Pulmonary artery endothelial cell (primary cell): ENCODE measurements around the gene SEC63. TPM values are rescaled to one million over a fixed set of nuclear protein-coding genes. Genes with fewer than 3 reads are reported as not detected.
"Not testable (repeated sequence)": the region's sequence is repeated elsewhere in the genome, so short reads cannot be mapped to it uniquely, and the experiment has no call there.

ENCODE experiments used
- DNase-seq: peaks from one replicate; pipeline ENCODE4 v3.0.0-alpha.2; 2011; ENCODE audit warnings: low read depth, low spot score
- total RNA-seq: library from RNA; depleted of rRNA; stranded (reverse); fragments of >200 nt; gene quantifications from 2 replicates; pipeline ENCODE4 v1.2.3, GENCODE V29; 2014

SEC63 gene
- total RNA-seq, 1 donor from 2014 or later = 16.4 TPM

DNA sequence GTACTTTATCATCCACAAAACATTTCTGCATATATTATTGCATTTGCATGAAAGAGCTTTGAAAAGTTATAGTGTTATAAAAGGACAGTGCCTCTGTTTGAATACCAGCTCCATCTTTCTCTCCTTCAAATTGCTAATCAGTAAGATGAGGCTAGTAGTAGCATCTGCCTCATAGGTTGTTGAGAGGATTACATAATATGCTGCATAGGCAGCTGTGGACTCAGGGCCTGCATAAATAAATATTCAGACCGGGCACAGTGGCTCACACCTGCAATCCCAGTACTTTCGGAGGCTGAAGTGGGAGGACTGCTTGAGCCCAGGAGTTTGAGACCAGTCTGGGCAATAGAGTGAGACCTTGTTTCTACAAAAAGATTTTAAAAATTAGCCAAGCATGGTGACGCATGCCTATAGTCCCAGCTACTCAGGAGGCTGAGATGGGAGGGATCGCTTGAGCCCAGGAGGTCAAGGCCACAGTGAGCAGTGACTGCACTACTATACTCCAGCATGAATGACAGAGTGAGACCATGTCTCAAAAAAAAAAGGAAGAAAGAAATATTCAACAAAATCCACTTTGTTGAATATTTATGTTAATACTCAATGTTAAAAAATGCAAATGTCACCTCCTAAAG is 18.3 kb upstream of the SEC63 start:
- no peak for DNase-seq

DNA sequence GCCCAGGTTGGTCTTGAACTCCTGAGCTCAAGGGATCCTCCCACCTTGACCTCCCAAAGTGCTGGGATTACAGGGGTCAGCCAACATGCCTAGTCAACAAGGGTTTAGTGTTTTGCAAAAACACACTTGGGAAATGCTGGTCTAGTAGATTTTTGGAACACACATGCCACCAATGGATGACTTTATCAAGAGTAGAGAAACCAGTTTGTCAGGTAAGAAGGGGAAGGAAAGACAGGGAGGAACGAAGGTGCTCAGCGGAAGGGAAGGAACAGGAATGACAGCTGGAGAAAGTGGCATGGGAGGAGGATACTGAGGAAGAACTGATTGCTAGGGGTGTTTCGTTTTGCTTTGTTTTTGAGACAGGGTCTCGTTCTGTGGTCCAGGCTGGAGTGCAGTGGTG is 15.6 kb upstream of the SEC63 start:
- DNase-seq = no peak

DNA sequence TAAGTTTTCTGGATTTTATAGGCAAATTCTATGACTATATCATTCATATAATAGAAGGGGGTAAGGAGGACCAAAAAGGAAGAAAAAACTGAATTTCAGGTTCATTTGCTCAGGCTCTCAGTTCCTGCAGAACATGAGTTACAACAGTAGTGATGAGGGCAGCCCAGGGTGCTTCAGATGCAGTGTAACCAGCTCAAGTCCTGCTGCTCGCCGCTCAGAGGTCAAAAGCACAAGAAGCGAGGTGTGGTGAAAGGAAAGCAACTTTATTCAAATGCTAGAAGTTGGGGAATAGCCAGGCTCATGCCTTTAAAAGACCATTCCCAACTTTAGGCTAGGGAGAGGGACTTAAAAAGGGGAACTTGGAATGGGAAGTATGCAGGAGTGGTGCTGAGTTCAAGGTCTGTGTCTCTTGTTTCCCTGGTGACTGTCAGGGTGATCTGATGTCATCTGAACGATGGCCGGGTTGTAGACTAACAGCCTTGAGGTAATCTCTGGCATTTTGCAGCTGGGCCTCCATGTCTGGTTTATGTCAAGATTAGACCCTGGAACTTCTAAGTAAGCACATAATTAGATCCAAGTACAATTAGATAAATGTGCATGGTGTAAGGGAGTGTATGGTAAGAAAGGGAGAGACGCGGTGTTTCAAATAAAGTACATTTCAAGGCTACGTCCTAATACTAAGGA is 14.5 kb upstream of the SEC63 start:
- no peak for DNase-seq

DNA sequence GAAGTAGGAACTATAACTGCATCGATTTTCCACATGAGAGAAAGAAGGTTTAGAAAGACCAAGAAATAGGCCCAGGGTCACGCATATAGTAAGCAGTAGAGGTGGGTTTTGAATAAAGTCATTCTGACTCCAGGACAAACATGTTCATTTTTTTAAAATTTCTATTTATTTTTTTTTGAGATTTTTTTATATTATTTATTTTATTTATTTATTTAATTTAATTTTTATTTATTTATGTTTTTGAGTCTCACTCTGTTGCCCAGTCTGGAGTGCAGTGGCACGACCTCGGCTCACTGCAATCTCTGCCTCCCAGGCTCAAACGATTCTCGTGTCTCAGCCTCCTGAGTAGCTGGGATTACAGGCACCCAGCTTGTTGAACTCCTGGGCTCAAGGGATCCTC is 13.2 kb upstream of the SEC63 start:
- DNase-seq = no peak

DNA sequence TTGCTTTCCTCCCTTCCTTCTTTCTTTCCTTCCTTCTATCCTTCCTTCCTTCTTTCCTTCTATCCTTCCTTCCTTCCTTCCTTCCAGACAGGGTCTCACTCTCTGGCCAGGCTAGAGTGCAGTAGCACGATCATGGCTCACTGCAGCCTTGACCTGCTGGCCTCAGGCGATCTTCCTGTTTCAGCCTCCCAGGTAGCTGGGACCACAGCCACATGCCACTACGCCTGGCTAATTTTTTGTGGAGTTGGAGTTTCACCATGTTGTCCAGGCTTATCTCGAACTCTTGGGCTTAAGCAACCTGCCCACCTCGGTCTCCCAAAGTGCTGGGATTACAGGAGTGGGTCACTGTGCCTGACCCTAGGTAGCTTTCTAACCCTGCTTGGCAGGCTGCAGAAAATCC is 12.2 kb upstream of the SEC63 start:
- no peak for DNase-seq

DNA sequence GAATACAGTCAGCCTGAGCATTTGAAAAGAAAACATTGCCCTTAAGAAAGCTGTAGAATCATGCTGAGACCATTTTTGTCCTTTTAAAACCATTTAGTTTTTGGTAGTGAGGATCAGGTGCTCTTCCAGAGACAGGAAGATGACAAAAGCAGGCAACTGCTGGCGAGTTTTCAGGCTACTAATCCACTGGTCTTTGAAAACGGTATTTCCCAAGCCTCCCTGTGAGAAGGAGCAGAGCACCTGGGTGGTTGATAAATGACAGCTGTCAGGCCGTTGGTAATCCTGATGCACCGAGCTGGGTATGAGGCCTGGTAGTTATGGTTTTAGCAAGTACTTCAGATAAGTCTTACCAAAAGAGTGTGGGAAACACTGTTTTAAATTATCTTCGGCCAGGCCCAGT is 10.1 kb upstream of the SEC63 start:
- no peak for DNase-seq

DNA sequence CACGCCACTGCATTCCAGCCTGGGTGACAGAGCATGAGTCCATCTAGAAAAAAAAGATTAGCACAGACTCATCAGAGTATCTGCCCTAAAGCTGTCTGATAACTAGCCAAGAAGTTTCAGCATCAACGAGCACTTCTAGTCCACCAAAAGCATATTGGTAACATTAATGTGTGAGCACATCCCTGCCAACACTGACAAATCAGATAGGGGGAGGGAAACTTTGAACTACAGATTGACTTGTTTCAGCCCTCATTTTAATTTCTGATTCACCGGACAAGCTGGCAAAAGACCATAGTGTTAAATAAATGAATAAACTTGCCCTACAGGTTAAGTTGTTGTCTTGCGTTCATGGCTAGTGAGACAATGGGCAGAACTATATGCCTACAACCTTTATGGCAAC is 7.7 kb upstream of the SEC63 start:
- no peak for DNase-seq

DNA sequence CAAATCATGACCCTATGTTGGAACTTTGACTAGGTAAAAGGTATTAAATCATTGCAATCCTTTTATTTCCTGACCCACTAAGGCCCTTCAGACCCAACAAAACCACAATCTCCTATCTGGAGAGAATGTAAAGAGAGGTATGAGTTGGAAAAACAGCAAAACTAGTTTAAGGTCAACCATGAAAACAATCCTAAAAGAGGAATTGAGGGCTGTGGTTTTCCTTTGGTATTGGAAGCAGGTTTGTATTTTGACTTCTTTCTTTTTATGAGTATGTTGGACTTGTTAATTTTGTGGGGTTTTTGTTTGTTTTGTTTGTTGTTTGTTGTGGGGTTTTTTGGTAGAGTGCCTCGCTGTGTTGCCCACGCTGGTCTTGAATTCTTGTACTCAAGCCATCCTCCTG is 4.7 kb upstream of the SEC63 start:
- DNase-seq = no peak

DNA sequence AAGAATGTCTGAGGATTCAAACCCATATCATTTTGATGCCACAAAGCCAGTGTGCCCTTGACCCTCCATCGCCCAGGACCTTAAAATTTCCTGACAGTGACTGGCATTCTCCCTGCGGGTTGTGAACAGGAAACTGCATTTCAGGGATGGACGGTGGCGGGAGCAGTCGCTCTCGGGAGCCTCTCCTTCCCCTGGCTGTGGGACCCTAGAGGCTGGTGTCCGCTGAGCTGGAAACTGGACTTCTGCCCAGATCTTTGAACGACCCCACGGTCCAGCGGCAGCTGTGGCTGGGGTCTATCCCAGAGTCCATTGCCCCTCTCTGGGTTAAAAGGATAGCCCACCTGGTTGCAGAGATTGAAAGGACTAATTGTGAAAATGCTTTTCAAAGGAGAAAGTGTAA is 1.4 kb upstream of the SEC63 start:
- no peak for DNase-seq

DNA sequence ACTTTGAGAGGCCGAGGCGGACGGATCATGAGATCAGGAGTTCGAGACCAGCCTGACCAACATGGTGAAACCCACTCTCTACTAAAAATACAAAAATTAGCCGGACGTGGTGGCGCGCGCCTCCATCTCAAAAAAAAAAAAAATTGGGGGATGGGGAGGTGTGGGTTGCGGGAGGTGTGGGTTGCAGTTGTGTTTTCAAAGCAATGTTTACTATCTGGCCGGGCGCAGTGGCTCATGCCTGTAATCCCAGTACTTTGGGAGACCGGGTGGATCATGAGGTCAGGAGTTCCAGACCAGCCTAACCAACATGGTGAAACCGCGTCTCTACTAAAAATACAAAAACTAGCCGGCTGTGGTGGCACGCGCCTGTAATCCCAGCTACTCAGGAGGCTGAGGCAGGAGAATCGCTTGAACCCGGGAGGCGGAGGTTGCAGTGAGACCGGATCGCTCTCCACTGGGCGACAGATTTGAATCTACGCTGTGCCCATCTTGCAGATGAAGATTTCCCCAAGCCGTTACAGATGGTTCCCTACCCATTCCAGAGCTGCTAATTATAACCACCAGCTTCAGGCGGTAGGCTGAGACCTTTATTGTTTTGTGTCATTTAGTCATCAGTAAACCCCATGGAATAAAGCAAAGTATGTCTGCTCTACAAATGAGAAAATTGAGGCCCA is 818 bp upstream of the SEC63 start:
- not testable (repeated sequence) for DNase-seq

DNA sequence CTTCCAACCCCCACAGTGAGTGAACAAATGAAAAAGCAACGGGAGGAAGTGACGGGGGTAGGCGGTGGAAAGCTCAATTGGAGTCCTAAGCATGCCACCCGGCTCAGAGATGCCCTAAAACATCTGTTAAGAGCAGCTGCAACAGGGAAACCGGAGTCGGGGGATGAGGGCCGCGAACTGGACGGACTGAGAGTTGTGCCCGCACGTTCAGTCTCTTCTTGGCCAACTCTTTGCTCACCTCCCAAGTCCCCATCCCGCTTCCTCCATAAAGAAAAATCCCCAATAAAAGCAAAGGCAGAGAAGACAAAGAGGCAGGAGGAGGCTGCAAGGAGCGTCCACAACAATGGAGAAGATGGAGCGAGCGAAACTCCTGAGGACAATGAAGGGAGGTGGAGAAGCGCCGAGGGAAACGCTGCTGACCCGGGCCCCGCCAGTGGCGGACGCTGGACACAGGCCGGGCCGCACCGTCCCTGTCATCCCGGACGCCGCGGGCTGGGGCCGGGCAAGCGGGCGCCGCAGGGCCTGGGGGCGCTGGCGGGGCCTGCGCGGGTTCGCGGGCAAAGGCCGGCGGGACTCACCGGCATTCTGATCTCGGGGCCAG is 600 bp downstream of the SEC63 start:
- DNase-seq = peak; percentile 59

DNA sequence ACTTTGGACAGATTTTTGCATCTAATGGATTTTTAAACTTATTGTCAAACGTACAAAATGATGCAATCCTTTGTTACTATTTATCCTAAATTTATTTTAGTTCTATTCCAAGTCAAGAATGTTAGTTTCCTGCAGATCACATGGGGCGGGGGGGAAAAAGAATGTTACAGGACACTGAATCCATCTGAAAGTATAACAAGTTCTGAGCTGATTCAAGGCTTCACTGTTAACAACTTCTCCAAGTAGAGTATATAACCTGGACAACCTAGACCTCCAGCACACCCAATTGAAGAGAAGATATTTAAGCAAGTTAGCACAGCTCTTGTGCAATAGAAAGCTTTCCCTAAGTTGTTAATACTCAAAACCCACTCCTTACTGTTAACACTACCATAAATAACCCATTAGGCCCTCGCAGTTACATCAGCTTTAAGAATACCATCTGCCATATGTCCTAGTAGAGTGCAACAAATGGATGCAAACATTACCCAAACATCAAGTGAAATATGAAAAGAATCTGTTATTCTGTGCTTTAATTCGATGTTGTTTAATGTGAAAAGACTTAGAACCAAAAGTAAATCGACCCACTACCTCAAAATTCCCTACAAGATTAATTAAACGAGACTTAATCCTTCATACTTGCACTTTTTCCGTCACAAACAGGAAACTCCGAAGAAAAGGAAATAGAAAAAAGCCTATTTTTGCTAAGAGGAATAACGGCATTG is 1.3 kb downstream of the SEC63 start:
- DNase-seq = no peak

DNA sequence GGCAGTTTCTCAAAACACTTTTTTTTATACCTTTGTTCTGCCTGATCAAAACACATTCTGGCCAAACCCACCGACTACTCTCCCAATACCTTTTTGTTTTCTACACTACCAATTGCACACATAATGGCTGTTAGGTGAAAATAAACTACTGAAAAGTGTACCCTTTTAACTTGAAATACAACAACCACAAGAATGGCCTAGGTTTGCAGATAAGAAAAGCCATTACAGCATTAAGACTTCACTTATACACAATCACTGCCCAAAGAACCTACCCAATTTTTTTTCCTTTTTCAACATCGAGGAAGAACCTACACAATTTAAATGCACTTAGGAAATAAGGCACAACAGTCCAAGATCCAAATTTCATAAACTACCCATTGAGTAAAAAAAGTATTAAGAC is 1.8 kb downstream of the SEC63 start:
- no peak for DNase-seq

DNA sequence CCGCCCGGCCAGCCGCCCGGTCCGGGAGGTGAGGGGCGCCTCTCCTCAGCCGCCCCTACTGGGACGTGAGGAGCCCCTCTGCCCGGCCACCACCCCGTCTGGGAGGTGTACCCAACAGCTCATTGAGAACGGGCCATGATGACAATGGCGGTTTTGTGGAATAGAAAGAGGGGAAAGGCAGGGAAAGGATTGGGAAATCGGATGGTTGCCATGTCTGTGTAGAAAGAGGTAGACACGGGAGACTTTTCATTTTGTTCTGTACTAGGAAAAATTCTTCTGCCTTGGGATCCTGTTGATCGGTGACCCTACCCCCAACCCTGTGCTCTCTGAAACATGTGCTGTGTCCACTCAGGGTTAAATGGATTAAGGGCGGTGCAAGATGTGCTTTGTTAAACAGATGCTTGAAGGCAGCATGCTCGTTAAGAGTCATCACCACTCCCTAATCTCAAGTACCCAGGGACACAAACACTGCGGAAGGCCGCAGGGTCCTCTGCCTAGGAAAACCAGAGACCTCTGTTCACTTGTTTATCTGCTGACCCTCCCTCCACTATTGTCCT is 4.1 kb downstream of the SEC63 start:
- DNase-seq = not testable (repeated sequence)

DNA sequence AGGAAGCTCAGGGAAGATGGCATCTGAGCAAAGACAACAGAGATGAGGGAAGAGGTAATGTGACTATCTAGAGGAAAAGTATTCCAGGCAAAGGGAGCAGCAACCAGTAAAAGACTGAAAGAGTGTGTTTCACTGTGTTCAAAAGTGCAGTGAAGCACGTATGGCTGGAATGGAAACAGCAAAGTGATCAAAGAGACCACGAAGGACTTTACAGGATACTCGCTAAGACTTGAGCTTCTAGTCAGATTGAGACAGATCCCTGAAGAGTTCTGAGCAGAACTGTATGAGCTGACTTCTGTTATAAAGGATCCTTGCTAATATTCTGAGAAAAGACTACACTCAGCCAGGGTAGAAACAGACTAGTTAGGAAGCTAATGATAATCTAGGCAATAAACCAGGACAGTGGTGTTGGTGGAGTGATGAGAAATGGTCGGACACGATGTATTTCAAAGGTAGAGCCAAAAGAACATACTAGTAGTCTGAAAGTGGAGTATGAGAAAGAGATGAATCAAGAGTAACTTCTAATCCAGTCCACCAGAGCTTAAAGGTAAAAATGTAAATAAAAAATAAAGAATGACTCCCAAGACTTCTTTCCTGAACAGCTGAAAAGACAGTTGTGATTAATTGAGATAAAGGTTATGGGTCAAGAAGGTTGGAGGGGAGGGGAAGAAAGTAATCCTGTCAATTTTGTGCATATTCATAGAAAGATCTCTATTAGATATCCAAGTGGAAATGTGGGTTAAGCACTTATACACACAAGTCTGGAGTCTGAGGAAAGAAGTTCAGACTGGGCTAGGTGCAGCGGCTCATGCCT is 14.2 kb downstream of the SEC63 start:
- DNase-seq = no peak

DNA sequence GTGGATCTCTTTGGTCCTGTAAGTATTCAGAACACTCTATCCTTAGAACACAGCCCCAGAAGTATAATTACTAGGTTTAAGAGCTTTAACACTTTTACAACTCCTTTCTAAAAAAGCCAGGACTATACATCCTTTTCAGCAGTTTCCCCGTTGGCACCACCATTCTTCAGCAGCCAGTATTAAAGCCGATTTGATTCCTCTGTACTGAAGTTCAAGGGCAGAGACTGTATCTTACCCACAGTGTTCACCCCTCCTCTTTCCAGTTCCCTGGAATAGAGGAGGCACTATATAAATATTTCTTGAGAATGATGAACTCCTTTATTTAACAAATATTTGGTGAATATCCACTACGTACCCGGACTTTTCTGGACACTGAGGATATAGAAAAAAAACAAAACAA is 15.9 kb downstream of the SEC63 start:
- no peak for DNase-seq

DNA sequence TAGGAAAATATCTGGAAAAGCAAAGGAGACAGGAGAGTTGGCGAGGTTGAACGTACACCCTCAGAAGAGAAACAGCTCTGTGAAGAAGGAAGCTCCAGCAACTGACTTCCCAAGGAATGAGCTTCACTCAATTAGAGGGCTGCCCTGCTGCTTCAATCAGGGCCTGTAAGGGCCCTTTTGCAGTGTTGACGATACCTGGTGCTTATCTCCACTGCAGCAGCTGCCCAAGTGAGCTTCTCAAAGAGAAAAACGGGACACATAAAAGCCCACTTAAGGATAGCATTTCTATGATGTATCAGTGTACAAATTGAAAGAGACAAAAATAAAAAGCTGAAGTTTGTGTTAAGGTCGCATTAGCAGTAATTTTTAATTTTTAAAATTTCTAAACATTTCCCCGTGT is 16.4 kb downstream of the SEC63 start:
- DNase-seq = no peak

DNA sequence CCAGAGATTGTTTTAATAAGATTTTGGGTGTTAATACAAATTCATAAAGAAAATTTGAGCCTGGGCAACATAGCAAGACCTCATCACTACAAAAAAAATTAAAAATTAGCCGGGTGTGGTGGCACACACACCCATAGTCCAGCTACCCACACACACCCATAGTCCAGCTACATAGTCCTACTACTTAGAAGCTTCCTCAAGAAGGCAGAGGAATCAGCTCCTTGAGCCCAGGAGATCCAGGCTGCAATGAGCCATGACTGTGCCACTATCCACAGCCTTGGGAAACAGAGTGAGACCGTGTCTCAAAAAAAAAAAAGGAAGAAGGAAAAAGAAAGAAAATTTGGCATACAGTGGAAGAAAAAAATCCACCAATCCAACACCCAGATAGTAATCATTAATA is 16.8 kb downstream of the SEC63 start:
- DNase-seq = no peak

DNA sequence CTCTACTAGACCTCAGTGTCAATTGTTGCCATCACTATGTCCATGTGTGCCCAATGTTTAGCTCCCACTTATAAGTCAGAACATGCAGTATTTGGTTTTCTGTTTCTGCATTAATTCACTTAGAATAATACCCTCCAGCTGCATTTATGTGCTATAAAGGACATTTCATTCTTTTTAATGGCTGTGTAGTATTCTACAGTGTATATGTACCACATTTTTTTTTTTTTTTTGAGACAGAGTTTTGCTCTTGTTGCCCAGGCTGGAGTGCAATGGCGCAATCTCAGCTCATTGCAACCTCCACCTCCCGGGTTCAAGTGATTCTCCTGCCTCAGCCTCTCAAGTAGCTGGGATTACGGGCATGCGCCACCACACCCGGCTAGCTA is 21.1 kb downstream of the SEC63 start:
- DNase-seq = not testable (repeated sequence)

DNA sequence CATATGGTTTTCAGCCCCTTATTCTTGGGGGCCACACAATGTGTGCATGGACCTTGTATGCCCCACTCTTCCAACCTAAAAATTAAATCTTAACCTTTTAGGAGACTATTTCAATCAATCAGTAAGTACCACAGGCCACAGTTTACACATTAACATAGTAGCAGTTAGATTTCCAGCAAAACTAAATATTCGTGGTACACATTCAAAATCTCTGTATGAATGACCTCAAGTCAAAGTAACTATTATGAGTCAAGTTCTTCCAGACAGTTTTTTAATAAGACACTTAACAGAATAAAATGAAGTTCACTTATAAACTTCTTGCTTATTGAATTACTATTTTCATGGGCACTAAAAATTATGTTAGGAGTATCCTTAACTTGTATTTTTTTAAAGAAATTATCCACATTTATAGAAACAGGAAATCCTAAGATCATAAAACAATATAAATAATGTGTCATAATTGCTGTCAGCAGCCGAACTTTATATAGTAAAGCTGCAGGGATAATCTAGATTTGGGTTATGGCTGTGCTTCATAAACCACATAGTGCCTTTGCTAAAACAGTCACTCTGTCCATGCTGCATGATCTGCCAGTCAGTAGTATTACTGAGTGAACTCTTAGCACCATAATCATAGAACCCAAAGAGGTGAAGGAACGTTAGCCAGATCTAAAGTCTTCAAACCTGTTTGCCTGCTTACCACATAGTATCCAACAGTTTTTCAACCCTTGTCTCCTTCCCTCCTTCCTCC is 21.7 kb downstream of the SEC63 start:
- DNase-seq = no peak
